AG08396 (cell line): ENCODE results near the gene FGD5.

Source experiments
- DNase-seq: peaks from one replicate; pipeline ENCODE4 v3.0.0; 2012; ENCODE audit warnings: low spot score, mixed read lengths

FGD5 gene

GRCh38 chr3:14852058-14852594 is 33.4 kb downstream of the FGD5 start:
- DNase-seq, result no peak

DNA sequence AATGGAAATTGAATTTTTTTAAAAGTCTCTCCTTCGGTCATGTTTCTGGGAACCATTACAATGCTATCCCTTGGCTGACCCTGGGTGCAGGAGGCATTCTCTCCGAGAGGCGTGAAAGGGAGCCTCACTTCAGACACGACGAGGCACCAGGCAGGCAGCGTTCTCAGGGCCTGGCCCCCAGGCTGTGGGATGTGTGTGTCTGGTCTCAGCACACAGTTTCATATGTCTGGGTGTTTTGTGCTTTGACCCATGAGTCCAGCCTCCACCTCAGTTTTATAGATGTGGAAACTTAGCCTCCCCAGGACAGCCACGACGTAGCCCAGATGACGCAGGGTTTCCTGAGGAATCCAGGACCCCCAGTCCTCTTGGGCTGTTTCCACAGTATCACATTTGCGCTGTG is 34.0 kb downstream of the FGD5 start:
- no peak for DNase-seq

DNA sequence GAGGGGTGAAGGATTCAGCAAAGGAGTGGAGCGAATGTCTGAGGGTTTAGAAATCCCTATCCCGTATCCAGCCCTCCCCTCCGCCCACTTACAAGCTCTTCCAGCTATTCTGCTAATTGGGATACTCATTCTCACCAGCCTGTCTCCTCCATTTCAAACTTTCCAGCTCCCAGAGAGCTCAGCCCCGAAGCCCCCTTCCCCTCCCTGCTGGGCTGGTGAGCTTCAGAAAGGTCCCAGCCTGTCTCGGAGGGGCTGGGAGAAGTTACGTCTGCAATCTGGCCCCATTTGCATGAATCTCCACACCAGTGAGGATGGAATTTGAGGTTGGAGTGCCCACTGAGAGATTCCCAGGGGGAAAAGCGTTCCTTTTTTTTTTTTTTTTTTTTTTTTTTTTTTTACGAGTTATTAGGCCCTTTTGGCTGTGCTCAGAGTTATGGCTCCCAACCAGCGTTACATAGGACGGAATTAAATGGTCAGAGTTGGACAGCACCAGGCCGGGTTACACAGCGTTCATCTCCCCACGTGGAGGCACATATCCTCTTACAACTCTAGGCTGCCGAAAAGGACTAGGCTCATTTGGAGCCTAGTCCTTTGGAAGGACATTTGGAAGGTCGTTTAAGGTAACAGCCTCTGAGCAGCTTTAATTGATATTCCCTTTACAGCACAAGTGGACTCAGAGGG is 34.6 kb downstream of the FGD5 start:
- DNase-seq, result no peak

- no peak for DNase-seq
These were observed 38.7 kb downstream of the FGD5 start for GRCh38 chr3:14857506-14857905.

GRCh38 chr3:14858105-14858504 is 39.3 kb downstream of the FGD5 start:
- no peak for DNase-seq

- no peak for DNase-seq
These were observed 41.1 kb downstream of the FGD5 start for GRCh38 chr3:14859880-14860279.

DNA sequence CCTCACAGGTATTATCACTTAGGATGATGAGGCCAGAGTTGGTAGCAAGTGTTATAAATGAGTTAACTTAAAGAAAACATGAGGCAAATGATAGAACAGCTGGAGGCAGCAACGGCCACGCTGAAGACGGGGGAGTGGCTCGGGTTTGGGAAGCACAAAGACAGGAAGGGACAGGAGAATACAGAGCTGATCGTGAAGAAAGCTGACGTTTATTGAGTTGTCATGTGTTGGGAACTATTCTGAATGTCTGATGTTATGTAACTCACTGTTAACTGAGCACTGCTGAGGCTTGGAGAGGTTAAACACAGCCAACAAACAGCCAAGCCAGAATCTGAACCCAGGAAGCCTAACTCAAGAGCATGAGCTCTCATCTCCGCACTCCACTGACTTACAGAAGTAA is 42.3 kb downstream of the FGD5 start:
- no peak for DNase-seq

GRCh38 chr3:14861446-14862302 is 42.9 kb downstream of the FGD5 start:
- DNase-seq, result no peak

DNA sequence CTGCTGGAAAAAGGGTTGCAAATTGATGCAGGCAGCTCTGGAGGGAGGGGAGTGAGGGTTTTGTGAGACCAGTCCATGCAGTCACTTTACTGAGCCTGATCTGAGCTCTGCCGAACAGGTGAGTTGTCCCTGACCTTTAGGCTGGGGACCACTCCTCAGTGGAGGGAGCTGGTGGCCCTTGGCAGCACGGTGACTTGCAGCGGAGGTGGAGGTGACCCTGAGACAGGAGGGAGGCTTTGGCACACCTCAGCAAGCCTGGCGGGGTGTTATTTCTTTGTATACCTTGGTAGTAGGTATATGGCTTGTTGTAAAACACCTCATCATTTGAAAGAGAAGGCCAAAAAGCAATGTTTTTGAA is 43.5 kb downstream of the FGD5 start:
- no peak for DNase-seq

DNA sequence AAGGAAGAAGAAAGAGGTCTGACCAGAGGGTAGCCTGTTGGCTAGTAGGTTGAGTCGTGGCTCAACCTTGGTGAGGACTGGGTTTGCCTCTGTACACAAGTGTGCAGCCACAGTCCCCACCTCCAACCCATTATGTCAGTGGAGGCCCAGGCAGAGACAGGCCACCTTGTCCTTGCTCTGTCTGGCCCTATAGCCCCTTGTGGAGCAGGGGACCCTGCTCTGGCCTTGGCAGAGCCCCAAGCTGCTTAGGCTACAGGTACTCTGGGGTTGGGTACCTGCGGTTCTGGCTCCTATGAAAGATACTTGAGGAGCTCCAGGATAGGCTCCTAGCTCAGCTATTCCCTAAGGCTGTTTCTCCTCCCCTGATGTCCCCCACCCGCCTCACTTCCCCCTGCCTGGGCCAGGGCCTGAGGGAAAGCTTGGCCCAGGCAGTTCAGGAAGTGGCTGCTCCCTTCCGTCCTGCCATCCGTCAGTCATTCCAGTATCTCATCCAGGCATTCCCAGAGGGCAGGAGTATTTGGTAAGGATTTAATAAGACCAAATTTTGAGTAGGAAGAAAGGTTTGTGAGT is 44.0 kb downstream of the FGD5 start:
- DNase-seq, result no peak

- DNase-seq, result no peak
These were observed 44.8 kb downstream of the FGD5 start for GRCh38 chr3:14863333-14864100.

DNA sequence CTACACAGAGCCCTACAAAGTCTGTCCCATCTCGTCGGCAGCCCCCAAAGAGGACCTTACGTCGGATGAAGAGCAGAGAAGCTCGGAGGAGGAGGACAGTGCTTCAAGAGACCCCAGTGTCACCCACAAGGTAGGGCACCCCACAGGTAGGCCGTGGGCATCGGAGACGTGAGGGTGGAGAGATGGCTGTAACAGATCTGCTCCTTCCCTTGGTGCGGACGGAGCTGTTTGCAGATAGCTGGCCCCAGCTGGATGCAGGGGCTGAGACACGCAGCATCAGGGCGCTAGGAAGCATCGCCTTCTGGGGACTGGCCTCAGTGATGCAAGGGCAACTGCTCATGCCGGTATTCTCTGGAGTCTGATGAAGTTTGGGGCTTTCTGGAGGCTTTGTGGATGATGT is 45.4 kb downstream of the FGD5 start:
- no peak for DNase-seq

GRCh38 chr3:14866627-14867026 is 47.9 kb downstream of the FGD5 start:
- DNase-seq, result no peak

DNA sequence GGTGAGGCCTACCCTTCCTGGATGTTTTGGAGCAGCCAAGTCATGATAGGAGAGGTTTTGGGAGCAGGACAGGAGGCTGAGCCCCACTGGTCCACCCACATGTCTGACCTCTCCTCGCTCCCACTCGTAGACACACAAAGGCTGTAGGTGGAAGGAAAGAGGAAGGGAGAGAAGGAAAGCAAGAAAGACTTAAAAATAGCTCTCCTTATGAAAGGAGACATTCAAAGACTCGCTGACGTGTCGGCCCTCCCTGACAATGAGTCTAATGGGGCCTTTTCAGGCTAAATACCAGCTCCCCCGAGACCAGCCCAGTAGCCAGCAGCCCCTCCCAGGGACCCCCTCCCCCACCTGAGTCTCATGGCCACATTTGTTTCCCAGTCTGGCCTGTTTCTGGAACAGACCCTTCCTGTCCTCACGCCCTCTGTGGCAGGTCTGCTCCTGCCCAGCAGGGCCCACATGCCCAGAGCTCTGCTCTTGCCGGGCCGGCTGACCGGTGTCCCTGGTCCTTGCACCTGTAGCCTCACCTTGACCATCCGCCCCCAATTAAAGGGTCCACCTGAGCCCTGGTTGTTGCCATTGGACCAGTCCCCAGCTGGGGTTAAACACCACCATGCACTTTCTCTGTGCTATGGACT is 49.3 kb downstream of the FGD5 start:
- DNase-seq, result no peak

DNA sequence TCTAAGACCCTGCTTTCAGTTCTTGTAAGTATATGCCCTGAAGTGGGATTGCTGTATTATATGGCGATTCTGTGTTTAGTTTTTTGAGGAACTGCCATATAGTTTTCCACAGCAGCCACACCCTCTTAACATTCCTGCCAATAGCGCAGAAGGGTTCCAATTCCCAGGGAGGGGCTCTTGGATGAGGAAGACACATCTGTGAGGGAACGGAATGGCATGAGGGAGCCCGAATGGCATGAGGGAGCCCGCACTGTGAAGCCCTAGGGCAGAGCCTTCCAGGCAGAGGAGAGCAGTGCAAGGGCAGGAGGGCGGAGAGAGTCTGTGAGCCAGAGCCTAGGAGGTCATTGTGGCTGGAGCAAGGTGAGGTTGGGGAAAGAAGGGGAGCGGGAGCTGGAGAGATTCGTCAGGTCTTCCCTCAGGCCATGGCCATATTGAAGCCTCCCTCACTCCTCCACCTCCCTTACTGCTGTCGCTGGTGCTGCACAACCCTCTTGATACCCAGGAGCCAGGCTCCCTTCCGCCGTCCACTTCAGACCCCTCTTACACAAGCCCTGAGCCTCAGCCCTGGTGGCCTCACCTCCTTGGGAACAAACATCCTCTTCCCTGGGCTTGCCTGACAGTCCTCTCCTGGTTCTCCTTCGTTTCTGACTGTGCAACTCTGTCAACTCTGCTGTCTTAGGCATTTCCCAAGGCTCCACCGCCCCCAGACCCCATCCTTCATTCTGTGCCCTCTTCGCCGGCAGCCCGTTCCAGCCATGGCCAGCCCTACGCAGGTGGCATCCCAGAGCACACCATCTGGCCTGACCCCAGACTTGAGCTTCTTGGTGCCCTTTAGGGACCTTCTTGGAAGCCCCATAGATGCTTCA is 51.4 kb downstream of the FGD5 start:
- DNase-seq, result no peak

GRCh38 chr3:14870783-14871060 is 52.0 kb downstream of the FGD5 start:
- no peak for DNase-seq

- DNase-seq, result no peak
These were observed 52.9 kb downstream of the FGD5 start for GRCh38 chr3:14871456-14872200.

DNA sequence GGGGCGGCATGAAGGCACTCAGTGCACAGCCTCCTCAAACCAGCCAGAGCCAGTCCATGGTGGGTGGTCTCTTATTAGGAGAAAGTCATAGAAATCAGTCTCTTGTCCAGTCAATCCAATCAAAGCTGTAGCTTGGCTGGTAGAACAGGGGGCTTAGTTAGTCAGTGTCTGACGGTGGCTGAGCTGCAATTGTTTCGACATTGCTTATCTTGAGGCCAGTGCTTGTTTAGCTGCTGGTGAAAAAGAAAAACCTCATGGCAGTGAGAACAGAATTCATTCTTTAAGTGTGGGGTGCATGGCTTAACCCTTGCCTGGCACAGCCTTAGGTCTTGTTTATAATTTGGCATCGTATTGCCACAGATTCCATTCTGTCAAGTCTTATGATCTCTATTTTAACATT is 53.9 kb downstream of the FGD5 start:
- no peak for DNase-seq

GRCh38 chr3:14874784-14875183 is 56.0 kb downstream of the FGD5 start:
- DNase-seq, result no peak

GRCh38 chr3:14875411-14876175 is 56.8 kb downstream of the FGD5 start:
- no peak for DNase-seq
